GM12878 (cell line): ENCODE data around the gene LDLRAD3. TPM values are rescaled to one million over a fixed set of nuclear protein-coding genes. Genes with fewer than 3 reads are reported as not detected.
A peak's percentile ranks its signal among the peaks of the same experiment; 100 is the strongest.

Source experiments
- ATF7 ChIP-seq: fragments of 450-650 bp; IDR thresholded peaks from 2 replicates; pipeline ENCODE4 v1.6.1; 2016; ENCODE audit warnings: low read depth, mild to moderate bottlenecking
- BHLHE40 ChIP-seq, 2 experiments: fragments of 450-650 bp in 1 of 2; IDR thresholded peaks; 2 replicates each; pipeline ENCODE4 v1.6.1; 2011 to 2017; ENCODE audit warnings: low read depth in 2 of 2, borderline replicate concordance in 1 of 2, improper control_type of control experiment in 1 of 2, low read length in 1 of 2, mild to moderate bottlenecking in 1 of 2
- CREM ChIP-seq: IDR thresholded peaks from 2 replicates; pipeline ENCODE4 v1.6.1; 2014; ENCODE audit warnings: antibody characterized with exemption, low read depth
- DPF2 ChIP-seq: fragments of 450-650 bp; IDR thresholded peaks from 2 replicates; pipeline ENCODE4 v1.6.1; 2017; ENCODE audit warnings: mild to moderate bottlenecking
- EED ChIP-seq: sonication (generic); IDR thresholded peaks from 2 replicates; pipeline ENCODE4 v1.6.1; 2016; ENCODE audit warnings: antibody characterized with exemption, low read depth
- ETV6 ChIP-seq, 2 experiments: fragments of 450-650 bp in 1 of 2; IDR thresholded peaks in 1 of 2; conservative IDR thresholded peaks in 1 of 2; 2 replicates each; pipeline ENCODE4 v1.6.1; 2014; ENCODE audit warnings: antibody characterized with exemption in 1 of 2, borderline replicate concordance in 1 of 2, low read depth in 1 of 2, mild to moderate bottlenecking in 1 of 2, moderate library complexity in 1 of 2
- FOXM1 ChIP-seq: IDR thresholded peaks from 2 replicates; pipeline ENCODE4 v1.6.1; 2012; ENCODE audit warnings: low read depth, mild to moderate bottlenecking, inconsistent platforms, low read length, moderate library complexity
- IKZF1 ChIP-seq: fragments of 450-650 bp; conservative IDR thresholded peaks from 2 replicates; pipeline ENCODE4 v1.6.1; 2017; ENCODE audit warnings: antibody characterized with exemption, mild to moderate bottlenecking
- KDM1A ChIP-seq: fragments of 200-600 bp; sonication (generic); IDR thresholded peaks from 2 replicates; pipeline ENCODE4 v1.6.1; 2016; ENCODE audit warnings: borderline replicate concordance
- MEF2B ChIP-seq: fragments of 450-650 bp; IDR thresholded peaks from 2 replicates; pipeline ENCODE4 v1.6.1; 2018; ENCODE audit warnings: mild to moderate bottlenecking, moderate library complexity; ENCODE audit not compliant: partially characterized antibody, poor library complexity, severe bottlenecking
- POU2F2 ChIP-seq: IDR thresholded peaks from 3 replicates; pipeline ENCODE4 v1.6.1; 2011; ENCODE audit warnings: low read depth, mild to moderate bottlenecking, low read length, borderline replicate concordance
- RAD51 ChIP-seq: fragments of 450-650 bp; IDR thresholded peaks from 2 replicates; pipeline ENCODE4 v1.6.1; 2016; ENCODE audit warnings: moderate library complexity, mild to moderate bottlenecking, inconsistent platforms
- RUNX3 ChIP-seq: IDR thresholded peaks from 2 replicates; pipeline ENCODE4 v1.6.1; 2012; ENCODE audit warnings: low read length, inconsistent platforms
- ZNF24 ChIP-seq: fragments of 450-650 bp; IDR thresholded peaks from 2 replicates; pipeline ENCODE4 v1.6.1; 2017; ENCODE audit warnings: antibody characterized with exemption, mild to moderate bottlenecking
- ZZZ3 ChIP-seq: IDR thresholded peaks from 2 replicates; pipeline ENCODE4 v1.6.1; 2011; ENCODE audit warnings: low read depth; ENCODE audit not compliant: control insufficient read depth, insufficient read length
- polyA plus RNA-seq, 11 experiments: library from polyadenylated mRNA; depleted of rRNA in 4 of 11; unstranded in 6 of 11; stranded (reverse) in 5 of 11; fragments of >200 nt; fragmentation: Nextera tagmentation in 4 of 11; fragmentation: Illumina TruSeq in 1 of 11; extraction: Ambion mirVana in 4 of 11; extraction: Trizol in 1 of 11; gene quantifications; 1 replicate in 1 of 11; 2 replicates in 10 of 11; pipeline versions ENCODE4 v1.2.1 to v1.2.3, GENCODE V29; 2011 to 2016; ENCODE audit warnings: inconsistent platforms in 2 of 11, missing spikeins in 2 of 11, low read depth in 1 of 11
- total RNA-seq, 4 experiments: library from RNA; depleted of rRNA in 3 of 4; stranded (reverse); fragments of >200 nt in 3 of 4; fragmentation: Illumina TruSeq in 1 of 4; extraction: Trizol in 1 of 4; gene quantifications; 2 replicates each; pipeline versions ENCODE4 v1.2.1 to v1.2.3, GENCODE V29; 2013 to 2021
- TF ChIP-seq, protein P1 (sequence below): IDR thresholded peaks from 2 replicates; pipeline ENCODE4 v1.6.1; 2012; ENCODE audit warnings: low read length, inconsistent platforms
- TF ChIP-seq, protein P2 (sequence below): fragments of 450-650 bp; IDR thresholded peaks from 2 replicates; pipeline ENCODE4 v1.6.1; 2017; ENCODE audit warnings: low read depth, mild to moderate bottlenecking, moderate library complexity
- TF ChIP-seq, protein P3 (sequence below), 3 experiments: IDR thresholded peaks in 2 of 3; conservative IDR thresholded peaks in 1 of 3; 2 replicates each; pipeline ENCODE4 v1.5.1; 2011; ENCODE audit warnings: low read depth in 3 of 3, low read length in 3 of 3, mild to moderate bottlenecking in 3 of 3, control low read depth in 2 of 3, moderate library complexity in 2 of 3, inconsistent platforms in 1 of 3, mixed read lengths in 1 of 3; ENCODE audit not compliant: control insufficient read depth in 2 of 3, insufficient read depth in 1 of 3; ENCODE audit errors: extremely low read depth in 1 of 3
- TF ChIP-seq, protein P4 (sequence below): fragments of 450-650 bp; IDR thresholded peaks from 2 replicates; pipeline ENCODE4 v1.6.1; 2017; ENCODE audit warnings: mild to moderate bottlenecking, low read depth, inconsistent platforms; ENCODE audit not compliant: poor library complexity, severe bottlenecking

The LDLRAD3 gene
- total and polyA plus RNA-seq, 10 of the 15 experiments (the other 5 are each of a cell fraction or from before 2014, with no cell fraction given) = 2.5 to 17.2 (median 10.7) TPM

DNA sequence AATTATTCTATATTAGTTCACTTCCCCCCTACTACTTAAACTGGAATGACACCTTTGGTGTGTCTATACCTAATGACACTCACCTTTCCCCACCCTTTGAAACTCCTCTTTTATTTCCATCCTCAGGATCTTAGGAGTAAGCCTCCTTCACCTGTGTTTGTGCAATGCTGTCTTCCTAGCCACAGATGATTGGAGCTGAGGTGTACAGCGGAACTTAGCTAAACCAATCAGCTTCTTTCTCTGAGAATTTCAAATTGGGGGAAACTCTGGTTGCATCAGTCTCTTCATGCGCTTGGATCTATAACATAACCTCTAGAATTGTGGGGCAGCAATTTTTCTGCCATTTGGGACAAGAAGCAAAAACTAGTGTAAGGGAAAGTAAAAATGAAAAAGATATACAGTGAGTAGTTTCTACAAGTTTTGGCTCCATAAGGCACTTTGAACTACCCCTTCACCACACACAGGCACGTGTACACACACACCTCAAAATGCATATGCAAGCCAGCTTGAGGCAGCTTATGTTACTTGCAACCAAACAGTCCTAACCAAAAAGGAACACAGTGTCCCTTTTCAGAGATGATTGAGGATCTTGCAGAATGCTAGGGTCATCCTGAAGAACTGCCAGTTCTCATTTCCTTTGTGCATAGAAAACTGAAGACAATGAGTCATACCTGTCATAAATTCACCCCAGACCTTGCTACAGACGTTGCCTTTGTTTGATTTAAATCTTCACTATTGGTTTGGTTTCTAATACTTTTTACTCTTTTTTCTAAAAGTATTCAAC is 36.0 kb upstream of the LDLRAD3 start (continued):
- TF ChIP-seq ZNF24 (peak; percentile 58; the same call in 1 of the 2 replicates), RAD51 (peak; percentile 49; the same call in 1 of the 2 replicates), DPF2 (peak; percentile 62; the same call in 1 of the 2 replicates), IKZF1 (peak; percentile 58), POU2F2 (peak; percentile 89; the same call in 2 of the 3 replicates), KDM1A (no peak), MEF2B (peak; percentile 30), ATF7 (peak; percentile 57), EED (peak; percentile 91), RUNX3 (peak; percentile 71), BHLHE40 (IDR thresholded peaks at IDR 0.05; ENCODE audit: borderline replicate concordance in 1 of 2, low read depth in 2 of 2, low read length in 1 of 2) (peak; percentile 89 to 90), ZZZ3 (no peak), FOXM1 (peak; percentile 59; the same call in 1 of the 2 replicates), ETV6 (conservative IDR thresholded peaks at IDR 0.05 in 1 of 2, IDR thresholded peaks at IDR 0.05 in 1 of 2; ENCODE audit: borderline replicate concordance in 1 of 2, low read depth in 1 of 2) (peak in 1 of 2 experiments; percentile 81; a peak in 2 of 4 replicates), CREM (peak; percentile 35; the same call in 1 of the 2 replicates)
- TF ChIP-seq, protein P1, sequence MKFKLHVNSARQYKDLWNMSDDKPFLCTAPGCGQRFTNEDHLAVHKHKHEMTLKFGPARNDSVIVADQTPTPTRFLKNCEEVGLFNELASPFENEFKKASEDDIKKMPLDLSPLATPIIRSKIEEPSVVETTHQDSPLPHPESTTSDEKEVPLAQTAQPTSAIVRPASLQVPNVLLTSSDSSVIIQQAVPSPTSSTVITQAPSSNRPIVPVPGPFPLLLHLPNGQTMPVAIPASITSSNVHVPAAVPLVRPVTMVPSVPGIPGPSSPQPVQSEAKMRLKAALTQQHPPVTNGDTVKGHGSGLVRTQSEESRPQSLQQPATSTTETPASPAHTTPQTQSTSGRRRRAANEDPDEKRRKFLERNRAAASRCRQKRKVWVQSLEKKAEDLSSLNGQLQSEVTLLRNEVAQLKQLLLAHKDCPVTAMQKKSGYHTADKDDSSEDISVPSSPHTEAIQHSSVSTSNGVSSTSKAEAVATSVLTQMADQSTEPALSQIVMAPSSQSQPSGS = peak; percentile 54; the same call in 1 of the 2 replicates
- TF ChIP-seq, protein P2, sequence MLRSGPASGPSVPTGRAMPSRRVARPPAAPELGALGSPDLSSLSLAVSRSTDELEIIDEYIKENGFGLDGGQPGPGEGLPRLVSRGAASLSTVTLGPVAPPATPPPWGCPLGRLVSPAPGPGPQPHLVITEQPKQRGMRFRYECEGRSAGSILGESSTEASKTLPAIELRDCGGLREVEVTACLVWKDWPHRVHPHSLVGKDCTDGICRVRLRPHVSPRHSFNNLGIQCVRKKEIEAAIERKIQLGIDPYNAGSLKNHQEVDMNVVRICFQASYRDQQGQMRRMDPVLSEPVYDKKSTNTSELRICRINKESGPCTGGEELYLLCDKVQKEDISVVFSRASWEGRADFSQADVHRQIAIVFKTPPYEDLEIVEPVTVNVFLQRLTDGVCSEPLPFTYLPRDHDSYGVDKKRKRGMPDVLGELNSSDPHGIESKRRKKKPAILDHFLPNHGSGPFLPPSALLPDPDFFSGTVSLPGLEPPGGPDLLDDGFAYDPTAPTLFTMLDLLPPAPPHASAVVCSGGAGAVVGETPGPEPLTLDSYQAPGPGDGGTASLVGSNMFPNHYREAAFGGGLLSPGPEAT = 0 out of 2 replicates have a peak, but pooled peaks have one; percentile 46
- TF ChIP-seq, protein P3, sequence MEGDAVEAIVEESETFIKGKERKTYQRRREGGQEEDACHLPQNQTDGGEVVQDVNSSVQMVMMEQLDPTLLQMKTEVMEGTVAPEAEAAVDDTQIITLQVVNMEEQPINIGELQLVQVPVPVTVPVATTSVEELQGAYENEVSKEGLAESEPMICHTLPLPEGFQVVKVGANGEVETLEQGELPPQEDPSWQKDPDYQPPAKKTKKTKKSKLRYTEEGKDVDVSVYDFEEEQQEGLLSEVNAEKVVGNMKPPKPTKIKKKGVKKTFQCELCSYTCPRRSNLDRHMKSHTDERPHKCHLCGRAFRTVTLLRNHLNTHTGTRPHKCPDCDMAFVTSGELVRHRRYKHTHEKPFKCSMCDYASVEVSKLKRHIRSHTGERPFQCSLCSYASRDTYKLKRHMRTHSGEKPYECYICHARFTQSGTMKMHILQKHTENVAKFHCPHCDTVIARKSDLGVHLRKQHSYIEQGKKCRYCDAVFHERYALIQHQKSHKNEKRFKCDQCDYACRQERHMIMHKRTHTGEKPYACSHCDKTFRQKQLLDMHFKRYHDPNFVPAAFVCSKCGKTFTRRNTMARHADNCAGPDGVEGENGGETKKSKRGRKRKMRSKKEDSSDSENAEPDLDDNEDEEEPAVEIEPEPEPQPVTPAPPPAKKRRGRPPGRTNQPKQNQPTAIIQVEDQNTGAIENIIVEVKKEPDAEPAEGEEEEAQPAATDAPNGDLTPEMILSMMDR (IDR thresholded peaks at IDR 0.05 in 2 of 3, conservative IDR thresholded peaks at IDR 0.05 in 1 of 3; ENCODE audit: control insufficient read depth in 2 of 3, extremely low read depth in 1 of 3, insufficient read depth in 1 of 3, low read depth in 3 of 3, low read length in 3 of 3) = no peak
- TF ChIP-seq, protein P4, sequence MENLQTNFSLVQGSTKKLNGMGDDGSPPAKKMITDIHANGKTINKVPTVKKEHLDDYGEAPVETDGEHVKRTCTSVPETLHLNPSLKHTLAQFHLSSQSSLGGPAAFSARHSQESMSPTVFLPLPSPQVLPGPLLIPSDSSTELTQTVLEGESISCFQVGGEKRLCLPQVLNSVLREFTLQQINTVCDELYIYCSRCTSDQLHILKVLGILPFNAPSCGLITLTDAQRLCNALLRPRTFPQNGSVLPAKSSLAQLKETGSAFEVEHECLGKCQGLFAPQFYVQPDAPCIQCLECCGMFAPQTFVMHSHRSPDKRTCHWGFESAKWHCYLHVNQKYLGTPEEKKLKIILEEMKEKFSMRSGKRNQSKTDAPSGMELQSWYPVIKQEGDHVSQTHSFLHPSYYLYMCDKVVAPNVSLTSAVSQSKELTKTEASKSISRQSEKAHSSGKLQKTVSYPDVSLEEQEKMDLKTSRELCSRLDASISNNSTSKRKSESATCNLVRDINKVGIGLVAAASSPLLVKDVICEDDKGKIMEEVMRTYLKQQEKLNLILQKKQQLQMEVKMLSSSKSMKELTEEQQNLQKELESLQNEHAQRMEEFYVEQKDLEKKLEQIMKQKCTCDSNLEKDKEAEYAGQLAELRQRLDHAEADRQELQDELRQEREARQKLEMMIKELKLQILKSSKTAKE = peak; percentile 54
